GM12878 (cell line): ENCODE data around the gene PGBD5. TPM values are rescaled to one million over a fixed set of nuclear protein-coding genes. Genes with fewer than 3 reads are reported as not detected.

Experiments used
- ATAC-seq: fragments of 200-7000 bp; cut with Tn5 transposase; 3 replicates; pipeline ENCODE4 v1.9.1; 2020; ENCODE audit warnings: mild to moderate bottlenecking, moderate library complexity
- BruUV-seq: library from RNA; stranded (reverse); fragments of 400-500 nt; replicated peaks from 2 replicates; lab custom pipeline; 2021; lab: Mats Ljungman, UMichigan
- CTCF ChIA-PET: fragments of 300-600 bp; sonication (Branson Sonifier 250); formaldehyde crosslinking; extraction: SDS; loops from one replicate; lab custom pipeline; 2021; ENCODE audit warnings: inconsistent platforms; lab: Yijun Ruan, JAX
- POLR2A ChIA-PET: fragments of 350-600 bp; formaldehyde crosslinking; extraction: SDS; loops from one replicate; lab custom pipeline; 2021; ENCODE audit warnings: inconsistent platforms; lab: Charles Lee
- RAD21 ChIA-PET: fragments of 300-600 bp; sonication (Branson Sonifier 250); formaldehyde crosslinking; loops from one replicate; lab custom pipeline; 2023; ENCODE audit warnings: antibody characterized with exemption; ENCODE audit not compliant: unreplicated experiment; lab: Charles Lee
- SMC1A ChIA-PET: fragments of 300-600 bp; sonication (Branson Sonifier 250); formaldehyde crosslinking; loops from one replicate; lab custom pipeline; 2023; ENCODE audit not compliant: unreplicated experiment, uncharacterized antibody; lab: Charles Lee
- DNase-seq: peaks from one replicate; pipeline ENCODE4 v3.0.0-alpha.2; 2011; ENCODE audit warnings: low read depth, low spot score
- FAIRE-seq: peaks from 3 replicates; lab custom pipeline; 2011; peaks lifted over from hg19 to GRCh38; lab: Jason Lieb, UNC
- H2AFZ ChIP-seq: 2 replicates; pipeline ENCODE4 v1.6.0; 2011; ENCODE audit warnings: low read depth, low read length, control low read depth; ENCODE audit not compliant: control insufficient read depth
- H3K27ac ChIP-seq: 2 replicates; pipeline ENCODE4 v1.5.1; 2011; ENCODE audit warnings: control low read depth; ENCODE audit not compliant: control insufficient read depth, insufficient read depth
- H3K27me3 ChIP-seq, 2 experiments: replicated peaks in 1 of 2; 2 replicates each; pipeline versions ENCODE4 v1.6.0 to v1.6.1; 2011; ENCODE audit warnings: low read length in 1 of 2; ENCODE audit not compliant: control insufficient read depth in 2 of 2, insufficient read depth in 2 of 2
- H3K36me3 ChIP-seq, 2 experiments: 2 replicates each; pipeline ENCODE4 v1.5.1; 2011; ENCODE audit warnings: low read length in 1 of 2; ENCODE audit not compliant: control insufficient read depth in 2 of 2, insufficient read depth in 2 of 2
- H3K4me1 ChIP-seq: 2 replicates; pipeline ENCODE4 v1.6.1; 2011; ENCODE audit warnings: mild to moderate bottlenecking, low read length, moderate library complexity, mixed read lengths; ENCODE audit not compliant: control insufficient read depth, insufficient read depth
- H3K4me2 ChIP-seq: 2 replicates; pipeline ENCODE4 v1.6.0; 2011; ENCODE audit warnings: control low read depth; ENCODE audit not compliant: control insufficient read depth, insufficient read depth
- H3K4me3 ChIP-seq: fragments of 200-600 bp; sonication (generic); 2 replicates; pipeline ENCODE4 v1.5.1; 2016
- H3K79me2 ChIP-seq: 2 replicates; pipeline ENCODE4 v1.6.0; 2011; ENCODE audit warnings: low read length; ENCODE audit not compliant: control insufficient read depth, insufficient read depth
- H3K9ac ChIP-seq: 2 replicates; pipeline ENCODE4 v1.8.0; 2011; ENCODE audit warnings: low read length, control low read depth, mixed read lengths; ENCODE audit not compliant: control insufficient read depth, insufficient read depth
- H3K9me3 ChIP-seq: replicated peaks from 3 replicates; pipeline ENCODE4 v1.5.1; 2011; ENCODE audit warnings: mild to moderate bottlenecking, low read length; ENCODE audit not compliant: control insufficient read depth, insufficient read depth
- H4K20me1 ChIP-seq: 2 replicates; pipeline ENCODE4 v1.6.0; 2011; ENCODE audit not compliant: control insufficient read depth, insufficient read depth
- BMI1 ChIP-seq: fragments of 450-650 bp; IDR thresholded peaks from 2 replicates; pipeline ENCODE4 v1.6.1; 2016; ENCODE audit warnings: mild to moderate bottlenecking, moderate library complexity, borderline replicate concordance
- EED ChIP-seq: sonication (generic); IDR thresholded peaks from 2 replicates; pipeline ENCODE4 v1.6.1; 2016; ENCODE audit warnings: antibody characterized with exemption, low read depth
- KDM1A ChIP-seq: fragments of 200-600 bp; sonication (generic); IDR thresholded peaks from 2 replicates; pipeline ENCODE4 v1.6.1; 2016; ENCODE audit warnings: borderline replicate concordance
- POLR2A ChIP-seq: IDR thresholded peaks from 2 replicates; pipeline ENCODE4 v1.6.1; 2011; ENCODE audit warnings: low read depth, mild to moderate bottlenecking, low read length
- RCOR1 ChIP-seq: conservative IDR thresholded peaks from 2 replicates; pipeline ENCODE4 v1.6.1; 2012; ENCODE audit warnings: low read depth, low read length, improper control_type of control experiment
- SMAD5 ChIP-seq: IDR thresholded peaks from 2 replicates; pipeline ENCODE4 v1.6.1; 2016; ENCODE audit warnings: antibody characterized with exemption, low read depth
- SMC3 ChIP-seq: IDR thresholded peaks from 2 replicates; pipeline ENCODE4 v1.6.1; 2011; ENCODE audit warnings: low read length, improper control_type of control experiment, borderline replicate concordance
- STAT1 ChIP-seq: fragments of 450-650 bp; conservative IDR thresholded peaks from 2 replicates; pipeline ENCODE4 v1.6.1; 2014; ENCODE audit warnings: antibody characterized with exemption, mild to moderate bottlenecking
- WGBS: methylation state at CpG from one replicate; pipeline ENCODE4 v1.1.6; 2016; ENCODE audit warnings: low lambda C conversion rate; ENCODE audit not compliant: insufficient replicate concordance, insufficient coverage; ENCODE audit errors: missing lambda C conversion rate; 5-methylcytosine and 5-hydroxymethylcytosine counted together
- in situ Hi-C: fragments of 300-500 bp; cut with MboI; formaldehyde crosslinking; loops from 9 replicates; pipeline ENCODE4 v1.14.3; 2018; ENCODE audit warnings: mixed read lengths
- intact Hi-C: fragments of 100-400 bp; cut with micrococcal nuclease; formaldehyde crosslinking; loops from one replicate; pipeline ENCODE4 v1.14.2; 2022; ENCODE audit not compliant: unreplicated experiment
- polyA plus RNA-seq, 11 experiments: library from polyadenylated mRNA; depleted of rRNA in 4 of 11; unstranded in 6 of 11; stranded (reverse) in 5 of 11; fragments of >200 nt; fragmentation: Nextera tagmentation in 4 of 11; fragmentation: Illumina TruSeq in 1 of 11; extraction: Ambion mirVana in 4 of 11; extraction: Trizol in 1 of 11; gene quantifications; 1 replicate in 1 of 11; 2 replicates in 10 of 11; pipeline versions ENCODE4 v1.2.1 to v1.2.3, GENCODE V29; 2011 to 2016; ENCODE audit warnings: inconsistent platforms in 2 of 11, missing spikeins in 2 of 11, low read depth in 1 of 11
- total RNA-seq, 4 experiments: library from RNA; depleted of rRNA in 3 of 4; stranded (reverse); fragments of >200 nt in 3 of 4; fragmentation: Illumina TruSeq in 1 of 4; extraction: Trizol in 1 of 4; gene quantifications; 2 replicates each; pipeline versions ENCODE4 v1.2.1 to v1.2.3, GENCODE V29; 2013 to 2021
- TF ChIP-seq, protein P1 (sequence below): fragments of 450-650 bp; conservative IDR thresholded peaks from 2 replicates; pipeline ENCODE4 v1.6.1; 2017; ENCODE audit warnings: mild to moderate bottlenecking, moderate library complexity

The PGBD5 gene
- total and polyA plus RNA-seq, 10 of the 15 experiments (the other 5 are each of a cell fraction or from before 2014, with no cell fraction given): 0.03 TPM; not detected in 9

DNA sequence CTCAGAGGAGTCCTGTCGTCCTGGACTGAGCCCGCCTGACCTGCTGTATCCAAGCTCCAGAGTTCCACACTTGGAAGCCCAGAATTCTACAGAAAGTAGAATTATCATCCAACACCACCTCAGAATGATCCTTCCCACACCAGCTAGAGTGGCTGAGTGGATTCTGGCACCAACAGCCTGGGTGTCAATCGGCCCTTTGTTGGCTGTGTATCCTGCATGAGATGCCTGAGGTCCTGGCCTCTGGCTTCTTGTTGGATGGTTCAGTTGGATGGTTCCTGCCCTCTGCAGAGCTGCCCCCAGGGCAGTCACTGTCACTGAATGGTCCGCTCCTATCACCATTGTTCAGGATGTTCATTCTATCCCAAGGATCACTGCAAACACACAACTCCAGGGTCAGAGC lies 49.8 kb downstream of the PGBD5 start:
- POLR2A ChIA-PET: no interaction called here
- BruUV-seq: no TSS peak

More for the DNA sequence above, 49.8 kb downstream of the PGBD5 start:
- Histone ChIP-seq H2AFZ (no peak overlapping the region), H3K9me3 (peaks cover 2% of the 10 kb centered on the region; the same call in 1 of the 3 replicates), H3K27ac (no peak overlapping the region), H3K4me1 (no peaks in the 10 kb centered on the region), H3K4me3 (no peak overlapping the region), H3K4me2 (no peak overlapping the region), H3K36me3 (no peaks in the 10 kb centered on the region), H4K20me1 (no peaks in the 10 kb centered on the region), H3K27me3 (peaks cover 1 to 2% of the 10 kb centered on the region in 2 experiments; a peak in 3 of 4 replicates), H3K79me2 (no peaks in the 10 kb centered on the region), H3K9ac (no peak overlapping the region)
- ChIA-PET CTCF (no interaction called here), SMC1A (no interaction called here), RAD21 (no interaction called here)
- ATAC-seq (no peak), DNase-seq (no peak), FAIRE-seq (no peak)
- intact Hi-C loops (no loop called here), in situ Hi-C loops (no loop called here)
- TF ChIP-seq SMAD5: no peak
- no peak for TF ChIP-seq RCOR1
- TF ChIP-seq, protein P1, sequence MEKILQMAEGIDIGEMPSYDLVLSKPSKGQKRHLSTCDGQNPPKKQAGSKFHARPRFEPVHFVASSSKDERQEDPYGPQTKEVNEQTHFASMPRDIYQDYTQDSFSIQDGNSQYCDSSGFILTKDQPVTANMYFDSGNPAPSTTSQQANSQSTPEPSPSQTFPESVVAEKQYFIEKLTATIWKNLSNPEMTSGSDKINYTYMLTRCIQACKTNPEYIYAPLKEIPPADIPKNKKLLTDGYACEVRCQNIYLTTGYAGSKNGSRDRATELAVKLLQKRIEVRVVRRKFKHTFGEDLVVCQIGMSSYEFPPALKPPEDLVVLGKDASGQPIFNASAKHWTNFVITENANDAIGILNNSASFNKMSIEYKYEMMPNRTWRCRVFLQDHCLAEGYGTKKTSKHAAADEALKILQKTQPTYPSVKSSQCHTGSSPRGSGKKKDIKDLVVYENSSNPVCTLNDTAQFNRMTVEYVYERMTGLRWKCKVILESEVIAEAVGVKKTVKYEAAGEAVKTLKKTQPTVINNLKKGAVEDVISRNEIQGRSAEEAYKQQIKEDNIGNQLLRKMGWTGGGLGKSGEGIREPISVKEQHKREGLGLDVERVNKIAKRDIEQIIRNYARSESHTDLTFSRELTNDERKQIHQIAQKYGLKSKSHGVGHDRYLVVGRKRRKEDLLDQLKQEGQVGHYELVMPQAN: no peak
- no peak for TF ChIP-seq KDM1A
- no peak for TF ChIP-seq STAT1
- no peak for TF ChIP-seq EED
- TF ChIP-seq BMI1: no peak
- no peak for TF ChIP-seq SMC3
- no peak for TF ChIP-seq POLR2A
- WGBS: 13% methylated on average over 4 of the region's 4 CpGs
